Suprapubic skin (tissue), 4 donors: ENCODE measurements around the gene NUDT1. TPM values are rescaled to one million over a fixed set of nuclear protein-coding genes. Genes with fewer than 3 reads are reported as not detected.

ENCODE experiments used
- DNase-seq, 2 donors: peaks; one replicate each; pipeline ENCODE4 v3.0.0-alpha.2; 2019; ENCODE audit warnings: low spot score in 2 of 2
- H3K27ac ChIP-seq: fragments of 200-600 bp; sonication (generic); one replicate; pipeline ENCODE4 v1.5.1; 2019
- H3K27me3 ChIP-seq: fragments of 200-600 bp; sonication (generic); one replicate; pipeline ENCODE4 v1.5.1; 2019
- H3K36me3 ChIP-seq: fragments of 200-600 bp; sonication (generic); one replicate; pipeline ENCODE4 v1.5.1; 2019
- H3K4me1 ChIP-seq: fragments of 200-600 bp; sonication (generic); one replicate; pipeline ENCODE4 v1.5.1; 2019
- H3K4me3 ChIP-seq: fragments of 200-600 bp; sonication (generic); one replicate; pipeline ENCODE4 v1.5.1; 2019; ENCODE audit warnings: mild to moderate bottlenecking
- H3K9me3 ChIP-seq: fragments of 200-600 bp; sonication (generic); one replicate; pipeline ENCODE4 v1.5.1; 2019
- EP300 ChIP-seq: sonication (generic); formaldehyde crosslinking; IDR thresholded peaks from one replicate; pipeline ENCODE4 v1.6.1; 2017; ENCODE audit warnings: antibody characterized with exemption
- POLR2A ChIP-seq, 2 donors: fragments of 450-650 bp; IDR thresholded peaks; one replicate each; pipeline ENCODE4 v1.6.1; 2017; ENCODE audit warnings: antibody characterized with exemption in 2 of 2, mild to moderate bottlenecking in 2 of 2, moderate library complexity in 2 of 2
- POLR2AphosphoS5 ChIP-seq, 3 donors: sonication (generic); formaldehyde crosslinking; IDR thresholded peaks; one replicate each; pipeline ENCODE4 v1.6.1; 2017; ENCODE audit warnings: antibody characterized with exemption in 3 of 3
- WGBS: methylation state at CpG from one replicate; pipeline ENCODE4 v1.1.5; 2018; 5-methylcytosine and 5-hydroxymethylcytosine counted together
- total RNA-seq, 4 donors: library from RNA; depleted of rRNA; stranded (reverse); fragments of >200 nt; gene quantifications; one replicate each; pipeline ENCODE4 v1.1.0, GENCODE V29; 2016
- TF ChIP-seq, protein P1 (sequence below), 2 donors: fragments of 200-600 bp in 1 of 2; fragments of 450-650 bp in 1 of 2; sonication (generic) in 1 of 2; IDR thresholded peaks; one replicate each; pipeline ENCODE4 v1.5.1; 2016 to 2019; ENCODE audit warnings: antibody characterized with exemption in 2 of 2, mild to moderate bottlenecking in 1 of 2, moderate library complexity in 1 of 2

Gene NUDT1
- total RNA-seq, 4 donors from 2014 or later: 24.1 to 39.4 (median 28.3) TPM

DNA sequence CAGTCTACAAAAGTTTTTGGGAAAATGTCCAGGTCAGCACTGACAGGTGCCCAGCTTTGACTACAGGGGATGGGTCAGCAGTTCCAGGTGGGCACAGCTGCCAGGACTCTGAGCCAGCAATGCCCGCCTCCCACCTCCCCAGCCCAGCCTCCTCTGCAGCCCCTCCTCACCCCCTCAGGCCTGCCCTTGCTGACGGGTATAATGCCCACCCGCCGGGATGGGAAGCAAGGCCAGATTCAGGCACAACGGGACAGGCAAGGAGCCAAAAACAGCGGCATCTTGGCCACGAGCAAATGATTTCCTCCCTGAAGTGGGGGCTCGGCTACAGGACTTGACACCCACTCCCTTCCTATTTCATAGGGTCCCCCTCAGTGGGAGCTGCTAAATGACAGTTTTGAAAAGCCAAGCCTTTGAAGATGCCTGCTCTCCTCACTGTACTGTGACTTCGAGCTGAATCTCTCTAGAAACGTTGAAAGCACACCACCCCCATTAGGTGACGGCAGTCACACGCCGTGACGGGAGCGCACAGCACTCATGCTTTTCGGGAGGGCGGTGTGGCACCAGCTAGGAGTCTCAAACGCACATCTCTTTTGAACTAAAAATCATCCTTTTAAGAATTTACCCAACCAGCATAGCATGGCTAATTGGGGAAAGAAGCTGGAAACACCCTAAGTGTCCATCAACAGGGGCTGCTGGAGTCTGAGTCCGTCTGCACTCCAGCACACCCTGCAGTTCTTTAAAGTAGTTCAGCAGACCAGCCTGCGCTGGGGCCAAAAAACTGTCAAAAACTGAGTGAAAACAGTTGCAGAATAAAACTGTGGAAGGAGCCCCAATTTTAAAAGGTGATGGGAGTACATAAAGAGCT is 38.9 kb upstream of the NUDT1 start:
- H3K36me3 ChIP-seq: peaks cover 37% of the 10 kb centered on the region
- H3K4me1 ChIP-seq: no peaks in the 10 kb centered on the region
- H3K4me3 ChIP-seq: no peak overlapping the region
- no peak for TF ChIP-seq POLR2A (IDR thresholded peaks at IDR 0.05)
- no peaks in the 10 kb centered on the region for H3K27me3 ChIP-seq
- DNase-seq: peak; percentile 2 to 57
- 88% methylated on average over 20 of the region's 20 CpGs for WGBS
- no peak overlapping the region for H3K27ac ChIP-seq
- H3K9me3 ChIP-seq: no peaks in the 10 kb centered on the region

GRCh38 chr7:2203766-2204300 is 38.2 kb upstream of the NUDT1 start:
- TF ChIP-seq, protein P1, sequence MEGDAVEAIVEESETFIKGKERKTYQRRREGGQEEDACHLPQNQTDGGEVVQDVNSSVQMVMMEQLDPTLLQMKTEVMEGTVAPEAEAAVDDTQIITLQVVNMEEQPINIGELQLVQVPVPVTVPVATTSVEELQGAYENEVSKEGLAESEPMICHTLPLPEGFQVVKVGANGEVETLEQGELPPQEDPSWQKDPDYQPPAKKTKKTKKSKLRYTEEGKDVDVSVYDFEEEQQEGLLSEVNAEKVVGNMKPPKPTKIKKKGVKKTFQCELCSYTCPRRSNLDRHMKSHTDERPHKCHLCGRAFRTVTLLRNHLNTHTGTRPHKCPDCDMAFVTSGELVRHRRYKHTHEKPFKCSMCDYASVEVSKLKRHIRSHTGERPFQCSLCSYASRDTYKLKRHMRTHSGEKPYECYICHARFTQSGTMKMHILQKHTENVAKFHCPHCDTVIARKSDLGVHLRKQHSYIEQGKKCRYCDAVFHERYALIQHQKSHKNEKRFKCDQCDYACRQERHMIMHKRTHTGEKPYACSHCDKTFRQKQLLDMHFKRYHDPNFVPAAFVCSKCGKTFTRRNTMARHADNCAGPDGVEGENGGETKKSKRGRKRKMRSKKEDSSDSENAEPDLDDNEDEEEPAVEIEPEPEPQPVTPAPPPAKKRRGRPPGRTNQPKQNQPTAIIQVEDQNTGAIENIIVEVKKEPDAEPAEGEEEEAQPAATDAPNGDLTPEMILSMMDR (IDR thresholded peaks at IDR 0.05): no peak
- TF ChIP-seq POLR2A (IDR thresholded peaks at IDR 0.05) (no peak), EP300 (no peak), POLR2AphosphoS5 (IDR thresholded peaks at IDR 0.05) (no peak)
- no peak overlapping the region for H3K4me3 ChIP-seq
- H3K27me3 ChIP-seq: no peaks in the 10 kb centered on the region
- H3K4me1 ChIP-seq: no peaks in the 10 kb centered on the region
- peaks cover 35% of the 10 kb centered on the region for H3K36me3 ChIP-seq
- DNase-seq: peak; percentile 29 to 59
- no peaks in the 10 kb centered on the region for H3K9me3 ChIP-seq
- H3K27ac ChIP-seq: no peak overlapping the region
- 84% methylated on average over 13 of the region's 13 CpGs for WGBS

- H3K36me3 ChIP-seq: peaks cover 30% of the 10 kb centered on the region
- no peaks in the 10 kb centered on the region for H3K9me3 ChIP-seq
- no peak overlapping the region for H3K4me3 ChIP-seq
- 95% methylated on average over 11 of the region's 11 CpGs for WGBS
- no peaks in the 10 kb centered on the region for H3K4me1 ChIP-seq
- TF ChIP-seq EP300 (no peak), POLR2AphosphoS5 (IDR thresholded peaks at IDR 0.05) (no peak), POLR2A (IDR thresholded peaks at IDR 0.05) (no peak)
- TF ChIP-seq, protein P1 (IDR thresholded peaks at IDR 0.05): no peak
- peak in 1 of 2 donors; percentile 70 for DNase-seq
- H3K27me3 ChIP-seq: no peaks in the 10 kb centered on the region
- H3K27ac ChIP-seq: no peak overlapping the region
Observed at GRCh38 chr7:2204446-2204845, 37.6 kb upstream of the NUDT1 start.

GRCh38 chr7:2205036-2205780 is 36.8 kb upstream of the NUDT1 start:
- Histone ChIP-seq H3K27ac (no peak overlapping the region), H3K4me1 (no peaks in the 10 kb centered on the region), H3K36me3 (peaks cover 22% of the 10 kb centered on the region), H3K4me3 (no peak overlapping the region), H3K9me3 (no peaks in the 10 kb centered on the region), H3K27me3 (no peaks in the 10 kb centered on the region)
- TF ChIP-seq POLR2AphosphoS5 (IDR thresholded peaks at IDR 0.05) (no peak), EP300 (no peak)
- TF ChIP-seq, protein P1 (IDR thresholded peaks at IDR 0.05): no peak
- WGBS: 88% methylated on average over 16 of the region's 16 CpGs
- DNase-seq: peak; percentile 41 to 59

GRCh38 chr7:2208712-2209111 is 33.3 kb upstream of the NUDT1 start:
- Histone ChIP-seq H3K27me3 (no peaks in the 10 kb centered on the region), H3K27ac (no peak overlapping the region), H3K9me3 (no peaks in the 10 kb centered on the region), H3K4me3 (no peak overlapping the region), H3K4me1 (no peaks in the 10 kb centered on the region), H3K36me3 (peaks cover 47% of the 10 kb centered on the region)
- 91% methylated on average over 16 of the region's 16 CpGs for WGBS
- DNase-seq: peak in 1 of 2 donors; percentile 49
- TF ChIP-seq EP300: no peak
- TF ChIP-seq POLR2A (IDR thresholded peaks at IDR 0.05): no peak
- TF ChIP-seq POLR2AphosphoS5 (IDR thresholded peaks at IDR 0.05): no peak
- TF ChIP-seq, protein P1 (IDR thresholded peaks at IDR 0.05): no peak
